ENCODE measurements around the gene LMO1. TPM values are rescaled to one million over a fixed set of nuclear protein-coding genes. Genes with fewer than 3 reads are reported as not detected.
A peak's percentile ranks its signal among the peaks of the same experiment; 100 is the strongest.

LMO1 gene
- total RNA-seq, 1 donor from 2014 or later, result not detected

DNA sequence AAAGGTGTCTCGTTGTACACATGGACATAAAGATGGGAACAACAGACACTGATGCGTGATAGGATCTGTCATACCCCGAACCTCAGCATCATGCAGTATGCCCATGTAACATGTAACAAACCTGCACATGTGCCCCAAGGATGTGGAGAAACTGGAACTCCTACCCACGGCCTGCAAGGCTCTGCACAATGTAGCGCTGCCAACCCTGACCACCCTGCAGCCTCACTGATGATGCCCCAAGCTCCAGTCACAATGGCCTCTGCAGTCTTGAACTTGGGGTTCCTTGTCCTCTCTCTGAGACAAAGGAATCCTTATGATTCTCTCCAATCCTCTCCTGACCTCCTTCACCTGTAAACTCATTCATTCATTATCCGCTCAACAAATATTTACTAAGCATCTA is 14.2 kb downstream of the LMO1 start:
- H3K27ac ChIP-seq, result no peak overlapping the region
- H3K27me3 ChIP-seq, result no peaks in the 10 kb centered on the region
- TF ChIP-seq, protein P1, sequence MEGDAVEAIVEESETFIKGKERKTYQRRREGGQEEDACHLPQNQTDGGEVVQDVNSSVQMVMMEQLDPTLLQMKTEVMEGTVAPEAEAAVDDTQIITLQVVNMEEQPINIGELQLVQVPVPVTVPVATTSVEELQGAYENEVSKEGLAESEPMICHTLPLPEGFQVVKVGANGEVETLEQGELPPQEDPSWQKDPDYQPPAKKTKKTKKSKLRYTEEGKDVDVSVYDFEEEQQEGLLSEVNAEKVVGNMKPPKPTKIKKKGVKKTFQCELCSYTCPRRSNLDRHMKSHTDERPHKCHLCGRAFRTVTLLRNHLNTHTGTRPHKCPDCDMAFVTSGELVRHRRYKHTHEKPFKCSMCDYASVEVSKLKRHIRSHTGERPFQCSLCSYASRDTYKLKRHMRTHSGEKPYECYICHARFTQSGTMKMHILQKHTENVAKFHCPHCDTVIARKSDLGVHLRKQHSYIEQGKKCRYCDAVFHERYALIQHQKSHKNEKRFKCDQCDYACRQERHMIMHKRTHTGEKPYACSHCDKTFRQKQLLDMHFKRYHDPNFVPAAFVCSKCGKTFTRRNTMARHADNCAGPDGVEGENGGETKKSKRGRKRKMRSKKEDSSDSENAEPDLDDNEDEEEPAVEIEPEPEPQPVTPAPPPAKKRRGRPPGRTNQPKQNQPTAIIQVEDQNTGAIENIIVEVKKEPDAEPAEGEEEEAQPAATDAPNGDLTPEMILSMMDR (IDR thresholded peaks at IDR 0.05), result no peak
- no peak for ATAC-seq
- no peaks in the 10 kb centered on the region for H3K36me3 ChIP-seq
- H3K9me3 ChIP-seq, result no peaks in the 10 kb centered on the region
- intact Hi-C loops (cut with DNase I), result no loop called here
- H3K4me3 ChIP-seq, result no peak overlapping the region
- H3K4me1 ChIP-seq, result no peaks in the 10 kb centered on the region
- peak; percentile 31 for DNase-seq

DNA sequence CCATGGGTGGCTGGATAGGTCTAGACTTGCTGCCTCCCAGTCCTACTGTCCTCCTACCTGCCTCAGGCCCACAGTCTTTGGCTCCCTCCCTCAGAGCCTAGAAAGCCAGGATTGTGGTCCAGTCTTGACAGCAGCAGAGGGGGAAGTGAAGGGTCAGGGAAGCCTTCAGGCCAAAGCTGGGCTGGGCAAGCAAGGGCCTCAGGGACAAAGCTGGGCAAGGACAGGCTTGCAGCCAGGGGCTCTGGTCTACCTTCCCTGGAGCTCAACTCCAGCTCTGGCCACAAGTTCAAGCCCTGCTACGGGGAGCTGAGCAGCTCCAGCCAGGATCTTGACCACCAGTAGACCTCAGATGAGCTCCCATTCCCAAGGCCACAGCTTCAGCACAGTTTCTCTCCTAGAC is 14.9 kb downstream of the LMO1 start:
- Histone ChIP-seq H3K9me3 (no peaks in the 10 kb centered on the region), H3K27me3 (no peaks in the 10 kb centered on the region), H3K4me3 (no peak overlapping the region), H3K36me3 (no peaks in the 10 kb centered on the region), H3K27ac (no peak overlapping the region), H3K4me1 (no peaks in the 10 kb centered on the region)
- ATAC-seq (no peak), DNase-seq (peak; percentile 36)
- intact Hi-C loops (cut with DNase I), result no loop called here
- TF ChIP-seq, protein P1 (IDR thresholded peaks at IDR 0.05), result no peak

DNA sequence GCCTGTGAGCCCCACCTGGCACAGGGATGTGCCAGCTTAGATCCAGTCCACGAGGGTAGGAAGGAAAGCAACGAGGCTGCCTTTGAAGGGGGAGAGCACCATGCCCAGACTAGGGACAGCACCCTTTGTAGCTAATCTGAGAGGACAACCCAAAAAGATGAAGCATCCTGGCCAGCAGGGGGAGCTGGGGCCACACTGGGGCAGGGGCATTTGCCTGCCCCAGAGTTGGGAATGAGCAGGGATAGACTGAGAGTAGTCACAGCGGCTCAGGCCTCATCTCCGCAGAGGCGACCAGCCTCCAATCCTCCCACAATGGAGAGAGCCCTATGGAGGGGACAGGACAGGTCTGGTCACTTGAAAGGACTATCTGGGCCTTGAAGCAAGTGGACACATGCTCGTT is 16.4 kb downstream of the LMO1 start:
- DNase-seq, result no peak
- peak; percentile 34 for ATAC-seq
- Histone ChIP-seq H3K36me3 (no peaks in the 10 kb centered on the region), H3K27ac (no peak overlapping the region), H3K27me3 (no peaks in the 10 kb centered on the region), H3K9me3 (no peaks in the 10 kb centered on the region), H3K4me1 (no peaks in the 10 kb centered on the region), H3K4me3 (no peak overlapping the region)
- TF ChIP-seq, protein P1 (IDR thresholded peaks at IDR 0.05), result peak; percentile 38
- intact Hi-C loops (cut with DNase I), result no loop called here

DNA sequence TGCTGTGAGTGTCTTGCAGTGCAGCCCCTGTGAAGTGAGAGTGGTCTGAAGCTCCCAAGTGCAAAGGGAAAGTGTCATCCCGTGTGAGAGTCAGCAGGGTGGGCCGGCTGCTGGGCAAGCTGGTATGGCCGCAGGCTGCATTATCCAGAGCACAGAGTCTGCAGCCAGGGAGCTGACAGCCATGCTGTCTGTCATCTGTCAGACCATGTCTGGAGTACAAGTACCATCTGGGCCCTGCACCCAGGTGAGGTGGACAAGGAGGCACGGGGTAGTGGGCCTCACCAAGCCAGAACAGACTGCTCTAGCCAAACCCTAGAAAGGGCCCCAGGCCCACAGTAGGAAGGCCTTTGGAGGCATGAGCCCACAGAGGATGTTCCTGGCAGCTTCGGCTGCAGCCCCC is 20.2 kb downstream of the LMO1 start:
- ATAC-seq (no peak), DNase-seq (no peak)
- H3K27me3 ChIP-seq, result no peaks in the 10 kb centered on the region
- TF ChIP-seq, protein P1 (IDR thresholded peaks at IDR 0.05), result no peak
- no peaks in the 10 kb centered on the region for H3K4me1 ChIP-seq
- H3K36me3 ChIP-seq, result no peaks in the 10 kb centered on the region
- intact Hi-C loops (cut with DNase I), result no loop called here
- no peak overlapping the region for H3K27ac ChIP-seq
- no peaks in the 10 kb centered on the region for H3K9me3 ChIP-seq
- no peak overlapping the region for H3K4me3 ChIP-seq

DNA sequence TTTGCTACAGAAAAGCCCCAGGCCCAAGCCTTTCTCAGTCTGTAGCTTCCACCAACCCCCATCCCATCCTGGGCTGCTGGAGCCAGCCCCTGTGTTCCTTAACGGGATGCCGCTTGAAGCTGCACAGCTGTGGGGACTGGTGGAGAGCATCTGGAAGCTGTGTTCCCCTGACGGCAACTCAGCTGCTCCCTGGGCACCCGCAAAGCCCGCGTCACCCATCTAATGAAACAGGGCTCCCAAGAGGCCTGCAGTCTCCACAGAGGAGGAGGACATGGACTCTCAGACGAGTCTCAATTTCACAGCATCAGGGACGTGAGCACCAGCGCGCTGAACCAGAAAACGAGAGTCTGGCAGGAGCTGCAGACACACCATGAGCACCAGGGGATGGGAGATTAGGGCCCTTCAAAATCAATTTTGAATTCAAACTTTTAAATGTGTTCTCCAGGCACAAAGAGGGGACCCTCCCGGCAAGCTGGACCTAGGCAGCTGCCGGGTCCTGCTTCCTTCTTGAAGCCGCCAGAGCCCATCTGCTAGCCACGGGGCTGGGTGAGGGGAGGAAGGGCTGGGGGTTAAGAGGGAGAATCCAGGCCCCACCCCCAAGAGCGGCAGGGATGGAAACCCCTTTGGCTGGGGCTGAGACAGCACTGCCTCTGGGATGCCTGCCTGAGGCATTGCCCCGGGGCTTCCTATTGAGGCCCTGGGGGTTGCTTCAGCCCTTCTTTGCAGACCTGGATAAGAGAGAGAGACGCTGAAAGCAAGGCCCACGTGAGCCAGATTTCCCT is 21.0 kb downstream of the LMO1 start:
- Histone ChIP-seq H3K4me3 (no peak overlapping the region), H3K27me3 (no peaks in the 10 kb centered on the region), H3K4me1 (no peaks in the 10 kb centered on the region), H3K27ac (no peak overlapping the region), H3K36me3 (no peaks in the 10 kb centered on the region), H3K9me3 (no peaks in the 10 kb centered on the region)
- intact Hi-C loops (cut with DNase I), result no loop called here
- ATAC-seq, result no peak
- no peak for DNase-seq
- TF ChIP-seq, protein P1 (IDR thresholded peaks at IDR 0.05), result no peak

DNA sequence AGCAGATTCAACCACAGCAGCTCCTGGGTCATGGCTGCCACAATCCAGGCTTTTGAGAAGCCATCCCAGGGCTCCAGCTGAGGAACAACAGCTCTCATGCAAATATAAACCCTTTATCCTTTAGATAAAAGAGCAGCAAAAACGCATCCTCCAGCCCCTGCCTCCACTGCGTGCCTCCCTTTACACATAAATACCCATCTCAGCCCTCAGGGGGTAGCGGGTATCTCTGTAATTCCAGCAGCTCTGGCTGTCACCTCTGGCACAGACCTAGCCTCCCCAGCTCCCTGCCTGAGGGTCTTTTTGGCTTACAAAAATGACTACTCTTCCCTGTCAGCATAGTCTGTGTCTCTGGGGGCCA is 21.6 kb downstream of the LMO1 start:
- DNase-seq, result no peak
- intact Hi-C loops (cut with DNase I), result no loop called here
- Histone ChIP-seq H3K36me3 (no peaks in the 10 kb centered on the region), H3K9me3 (no peaks in the 10 kb centered on the region), H3K4me1 (no peaks in the 10 kb centered on the region), H3K27me3 (no peaks in the 10 kb centered on the region), H3K27ac (no peak overlapping the region), H3K4me3 (no peak overlapping the region)
- ATAC-seq, result no peak
- TF ChIP-seq, protein P1 (IDR thresholded peaks at IDR 0.05), result no peak
